SH-SY5Y (cell line): Measurements from ENCODE around the gene TP53TG3.
"Not testable (repeated sequence)": the region's sequence is repeated elsewhere in the genome, so short reads cannot be mapped to it uniquely, and the experiment has no call there.

Experiments
- GATA2 ChIP-seq: IDR thresholded peaks from 2 replicates; pipeline ENCODE4 v1.6.1; 2011; ENCODE audit warnings: mild to moderate bottlenecking, low read depth, low read length
- GATA3 ChIP-seq: IDR thresholded peaks from 2 replicates; pipeline ENCODE4 v1.6.1; 2011; ENCODE audit warnings: low read depth, mild to moderate bottlenecking, low read length, moderate library complexity

GRCh38 chr16:32676065-32676464, at the start of gene TP53TG3:
- TF ChIP-seq GATA2, GATA3: not testable (repeated sequence)
